Activated CD4-positive, alpha-beta T cell treated with anti-CD3 and anti-CD28 coated beads, Interleukin-2, amount 50 U/mL, for 16 hours (primary cell): Measurements from ENCODE around the gene RAET1G.

Experiments used
- DNase-seq: peaks from one replicate; pipeline ENCODE4 v3.0.0-alpha.2; 2020

Gene RAET1G

GRCh38 chr6:149891259-149891658 is 31.7 kb downstream of the RAET1G start:
- DNase-seq = no peak

- DNase-seq = no peak
These were observed 32.3 kb downstream of the RAET1G start for GRCh38 chr6:149890629-149891045.

- DNase-seq = no peak
These were observed 33.6 kb downstream of the RAET1G start for GRCh38 chr6:149889326-149889725.

GRCh38 chr6:149888659-149889058 is 34.3 kb downstream of the RAET1G start:
- no peak for DNase-seq

GRCh38 chr6:149888093-149888492 is 34.8 kb downstream of the RAET1G start:
- DNase-seq = no peak

GRCh38 chr6:149887343-149887742 is 35.6 kb downstream of the RAET1G start:
- no peak for DNase-seq

- DNase-seq = no peak
These were observed 37.0 kb downstream of the RAET1G start for GRCh38 chr6:149885888-149886287.

- no peak for DNase-seq
These were observed 38.3 kb downstream of the RAET1G start for GRCh38 chr6:149884617-149885016.

- no peak for DNase-seq
These were observed 38.7 kb downstream of the RAET1G start for GRCh38 chr6:149884215-149884614.

- no peak for DNase-seq
These were observed 41.1 kb downstream of the RAET1G start for GRCh38 chr6:149881860-149882259.

- DNase-seq = no peak
These were observed 41.7 kb downstream of the RAET1G start for GRCh38 chr6:149881066-149881766.

GRCh38 chr6:149877659-149878058 is 45.3 kb downstream of the RAET1G start:
- no peak for DNase-seq

- no peak for DNase-seq
These were observed 46.5 kb downstream of the RAET1G start for GRCh38 chr6:149876241-149876933.

- DNase-seq = no peak
These were observed 50.7 kb downstream of the RAET1G start for GRCh38 chr6:149872233-149872632.

GRCh38 chr6:149871182-149871581 is 51.7 kb downstream of the RAET1G start:
- no peak for DNase-seq

GRCh38 chr6:149869275-149869892 is 53.5 kb downstream of the RAET1G start:
- no peak for DNase-seq

- DNase-seq = no peak
These were observed 54.9 kb downstream of the RAET1G start for GRCh38 chr6:149867876-149868640.
